HG03045 (cell line): ENCODE results near the gene CAMK1D.

Experiments used
- ATAC-seq: cut with Tn5 transposase; IDR thresholded peaks from one replicate; pipeline ENCODE4 v1.9.1; 2021; ENCODE audit warnings: mild to moderate bottlenecking, moderate library complexity; ENCODE audit not compliant: unreplicated experiment

The CAMK1D gene

DNA sequence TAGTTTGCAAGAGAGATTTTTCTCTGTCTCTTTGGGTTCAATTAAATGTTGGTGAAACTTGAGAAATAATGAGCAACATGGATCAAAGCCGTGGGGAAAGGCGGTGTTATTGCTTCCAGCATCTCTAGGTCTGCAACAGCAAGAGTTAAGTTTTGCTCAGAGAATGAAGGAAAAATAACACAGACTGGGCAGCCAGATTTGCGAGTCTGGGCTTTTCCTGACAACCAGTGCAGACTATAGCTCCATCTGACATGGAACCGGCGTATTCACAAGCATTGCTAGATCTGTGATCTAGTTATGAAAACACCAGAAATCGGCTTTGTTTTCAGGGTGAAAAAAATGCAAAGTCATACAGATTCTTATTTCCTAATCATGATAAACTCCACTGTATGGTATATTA is 110.4 kb downstream of the CAMK1D start:
- ATAC-seq = no peak

DNA sequence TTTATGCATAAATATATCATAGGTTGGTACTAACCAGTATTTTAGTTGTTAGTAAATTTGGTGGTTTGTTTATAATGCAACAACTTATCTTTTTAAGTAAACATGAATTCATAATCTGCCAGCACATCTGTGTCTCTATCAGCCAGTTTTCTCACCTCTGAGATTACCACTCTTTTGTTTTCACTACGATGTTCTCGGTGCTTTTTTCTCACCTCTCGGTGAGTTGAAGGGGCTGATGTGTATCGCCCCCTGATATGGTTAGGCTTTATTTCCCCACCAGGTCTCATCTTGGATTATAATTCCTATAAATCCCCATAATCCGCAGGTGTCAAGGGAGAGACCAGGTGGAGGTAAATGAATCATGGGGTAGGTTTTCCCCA is 114.1 kb downstream of the CAMK1D start:
- no peak for ATAC-seq

DNA sequence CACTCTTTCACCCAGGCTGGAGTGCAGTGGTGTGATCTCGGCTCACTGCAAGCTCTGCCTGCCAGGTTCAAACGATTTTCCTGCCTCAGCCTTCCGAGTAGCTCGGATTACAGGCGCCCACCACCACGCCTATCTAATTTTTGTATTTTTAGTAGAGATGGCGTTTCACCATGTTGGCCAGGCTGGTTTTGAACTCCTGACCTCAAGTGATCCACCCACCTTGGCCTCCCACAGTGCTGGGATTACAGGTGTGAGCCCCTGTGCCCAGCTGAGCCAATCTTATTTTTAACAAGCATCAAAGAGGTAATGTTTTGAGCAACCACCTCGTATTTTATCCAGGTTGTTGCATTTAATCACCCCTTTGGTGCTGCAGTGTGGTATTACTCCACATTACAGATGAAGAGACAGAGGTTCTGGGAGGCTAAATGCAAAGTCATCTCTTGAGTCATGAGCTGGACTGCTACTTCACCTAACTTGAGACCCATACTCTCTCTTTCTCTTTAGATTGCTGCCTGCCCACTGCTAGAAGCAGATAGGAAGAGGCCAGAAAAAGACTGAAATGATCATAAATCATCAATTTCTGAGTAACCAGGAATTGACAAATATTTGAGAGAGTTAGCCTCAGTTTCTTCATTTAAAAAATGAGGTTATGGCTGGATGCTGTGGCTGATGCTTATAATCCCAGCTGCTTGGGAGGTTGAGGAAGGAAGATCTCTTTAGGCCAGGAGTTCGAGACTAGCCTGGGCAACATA is 116.2 kb downstream of the CAMK1D start:
- no peak for ATAC-seq

DNA sequence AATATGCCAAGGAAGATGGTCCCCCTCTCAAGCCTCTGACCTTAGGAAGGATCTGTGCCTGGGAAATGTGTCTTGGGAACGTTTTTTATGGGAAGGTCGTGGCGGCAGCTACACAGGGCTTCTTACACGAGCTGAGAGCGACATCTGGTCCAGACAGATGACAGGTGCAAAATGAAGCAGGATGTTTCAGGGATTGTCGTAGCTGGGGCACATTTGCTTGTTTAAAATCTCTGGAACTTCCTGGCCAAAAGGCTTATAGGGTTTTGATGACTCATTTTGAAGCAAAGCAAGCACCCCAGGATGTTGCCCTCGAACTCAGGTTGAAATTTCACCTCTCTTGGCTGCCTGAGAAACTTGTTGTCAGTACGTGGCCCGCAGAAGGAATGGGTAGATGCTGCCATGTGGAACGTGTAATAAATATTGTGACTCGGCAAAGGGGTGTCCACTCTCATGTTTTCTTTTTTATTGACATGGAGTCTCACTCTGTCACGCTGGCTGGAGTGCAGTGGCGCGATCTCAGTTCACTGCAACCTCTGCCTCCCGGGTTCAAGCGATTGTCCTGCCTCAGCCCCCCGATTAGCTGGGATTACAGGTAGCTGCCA is 117.5 kb downstream of the CAMK1D start:
- no peak for ATAC-seq

DNA sequence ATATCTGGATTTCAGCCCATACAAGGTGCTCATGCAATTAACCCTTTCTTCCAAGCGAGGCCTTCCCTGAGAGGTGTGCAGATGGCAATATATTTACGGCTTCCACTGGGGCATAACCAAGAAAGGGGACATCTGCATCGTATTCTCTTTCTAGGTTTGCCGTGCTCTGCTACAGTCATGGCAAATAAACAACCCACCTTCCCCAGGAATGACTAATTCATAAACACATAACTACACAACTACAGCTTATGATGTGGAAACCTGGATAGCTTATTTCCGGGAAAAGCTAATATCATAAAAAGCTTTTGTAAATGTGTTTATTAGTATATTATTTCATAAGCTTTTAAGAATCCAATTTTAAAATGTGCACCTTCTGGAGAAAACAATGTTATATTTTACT is 120.0 kb downstream of the CAMK1D start:
- ATAC-seq = no peak

DNA sequence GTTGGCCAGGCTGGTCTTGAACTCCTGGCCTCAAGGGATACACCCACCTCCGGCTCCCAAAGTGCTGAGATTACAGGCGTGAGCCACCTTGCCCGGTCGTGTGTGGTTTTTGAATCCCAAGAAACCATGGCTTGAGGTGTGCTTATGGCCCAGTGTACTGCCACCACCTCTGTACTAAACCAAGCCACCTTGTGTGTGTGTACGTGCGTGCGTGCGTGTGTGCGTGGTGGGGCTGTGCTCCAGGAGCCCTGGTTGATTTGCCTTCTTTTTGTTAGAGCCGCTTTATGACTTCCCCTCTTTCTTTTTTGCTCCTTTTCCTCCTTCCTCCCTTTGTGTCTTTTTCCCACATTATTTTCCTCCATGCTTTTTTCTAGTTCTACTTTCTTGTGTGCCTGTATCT is 121.4 kb downstream of the CAMK1D start:
- no peak for ATAC-seq

DNA sequence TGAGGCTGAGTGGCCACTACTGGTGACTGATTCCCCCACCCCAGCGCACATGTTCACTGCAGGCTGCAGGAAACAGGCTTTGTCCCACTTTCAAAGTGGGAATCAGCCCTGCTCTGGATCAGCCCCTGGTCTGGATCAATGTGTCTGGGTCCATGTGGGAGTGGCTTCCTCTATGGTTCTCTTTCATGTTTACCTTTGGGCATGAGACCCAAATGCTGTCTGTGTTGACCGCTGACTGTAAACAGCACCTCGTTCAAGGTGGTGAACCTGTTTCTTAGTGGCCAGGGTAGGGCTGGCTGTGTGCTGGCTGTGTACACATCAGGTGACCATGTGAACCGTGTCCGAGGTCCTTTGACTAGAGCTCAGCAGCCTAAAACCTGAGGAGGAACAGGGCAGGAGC is 121.8 kb downstream of the CAMK1D start:
- no peak for ATAC-seq

DNA sequence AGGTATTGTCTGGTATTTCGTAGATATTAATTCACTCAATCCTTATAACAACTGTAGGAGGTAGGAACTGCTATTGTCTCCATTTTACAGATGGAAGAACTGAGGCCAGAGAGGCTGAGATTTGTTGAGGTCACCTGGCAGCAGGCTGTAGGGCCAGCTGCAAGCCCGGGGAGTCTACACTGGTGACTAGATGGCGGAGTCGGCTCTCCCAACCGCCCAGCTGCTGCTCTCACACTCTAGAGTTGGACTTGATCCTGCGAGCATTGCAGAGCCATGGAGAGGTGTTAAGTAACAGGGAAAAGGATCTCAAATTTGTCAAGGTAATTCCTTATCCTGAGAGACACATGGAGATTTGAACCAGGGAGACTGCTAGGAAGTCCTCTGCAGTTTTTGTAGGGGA is 124.1 kb downstream of the CAMK1D start:
- no peak for ATAC-seq

DNA sequence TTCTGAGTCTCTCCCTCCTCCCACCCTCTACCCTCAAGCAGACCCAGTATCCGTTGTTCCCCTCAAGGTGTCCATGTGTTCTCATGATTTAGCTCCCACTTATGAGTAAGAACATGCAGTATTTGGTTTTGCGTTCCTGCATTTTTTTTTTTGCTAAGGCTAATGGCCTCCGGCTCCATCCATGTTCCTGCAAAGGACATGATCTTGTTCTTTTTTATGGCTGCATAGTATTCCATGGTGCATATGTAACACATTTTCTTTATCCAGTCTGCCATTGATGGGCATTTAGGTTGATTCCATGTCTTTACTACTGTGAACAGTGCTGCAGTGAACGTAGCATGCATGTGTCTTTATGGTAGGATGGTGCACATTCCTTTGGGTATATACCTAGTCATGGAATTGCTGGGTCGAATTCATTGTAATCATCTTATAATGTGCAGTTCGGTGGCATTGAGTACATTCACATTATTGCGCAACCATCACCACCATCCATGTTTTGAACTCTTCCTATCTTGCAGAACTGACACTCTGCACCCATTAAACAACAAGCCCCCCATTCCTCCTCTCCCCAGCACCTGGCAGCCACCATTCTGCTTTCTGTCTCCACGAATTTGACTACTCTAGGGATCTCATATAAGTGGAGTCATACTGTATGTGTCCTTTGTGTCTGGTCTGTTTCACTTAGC is 125.5 kb downstream of the CAMK1D start:
- no peak for ATAC-seq

DNA sequence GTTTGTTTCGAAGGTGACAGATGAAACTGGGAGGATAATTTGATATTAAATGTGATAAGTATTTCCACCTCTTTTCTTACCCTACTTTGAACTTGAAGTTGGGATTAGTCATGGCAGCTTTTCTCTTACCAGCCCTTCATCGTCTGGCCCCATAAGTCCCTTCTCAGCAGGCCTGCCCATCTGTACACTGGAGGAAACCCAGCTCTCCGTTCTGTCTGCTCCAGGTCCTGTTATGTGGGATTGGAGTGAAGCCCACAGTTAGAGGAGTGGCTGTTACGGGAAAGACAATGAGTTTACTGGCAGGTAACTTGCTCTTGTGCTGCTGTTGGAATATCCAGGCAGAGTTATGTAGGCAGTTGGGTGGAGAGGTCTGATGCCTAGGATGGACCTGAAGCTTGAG is 127.3 kb downstream of the CAMK1D start:
- no peak for ATAC-seq

DNA sequence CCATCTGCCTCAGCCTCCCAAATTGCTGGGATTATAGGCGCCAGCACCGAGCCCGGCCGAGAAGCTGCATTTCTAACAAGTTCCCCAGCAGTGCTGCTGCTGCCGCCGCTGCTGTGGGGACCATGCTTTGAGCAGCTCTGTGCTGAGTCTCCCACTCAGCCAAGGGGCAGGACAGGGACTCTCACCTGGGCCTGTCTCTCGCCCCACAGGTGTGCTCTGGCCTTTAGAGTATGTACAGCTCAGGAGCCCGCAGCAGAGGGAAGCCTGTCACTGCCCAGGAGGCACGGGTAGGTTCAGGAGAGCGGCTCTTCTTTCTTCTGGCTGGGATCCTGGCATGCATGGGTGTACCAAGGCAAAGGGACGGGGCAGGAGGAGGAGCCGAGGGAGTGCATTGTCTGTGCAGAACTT is 130.1 kb downstream of the CAMK1D start:
- ATAC-seq = no peak

DNA sequence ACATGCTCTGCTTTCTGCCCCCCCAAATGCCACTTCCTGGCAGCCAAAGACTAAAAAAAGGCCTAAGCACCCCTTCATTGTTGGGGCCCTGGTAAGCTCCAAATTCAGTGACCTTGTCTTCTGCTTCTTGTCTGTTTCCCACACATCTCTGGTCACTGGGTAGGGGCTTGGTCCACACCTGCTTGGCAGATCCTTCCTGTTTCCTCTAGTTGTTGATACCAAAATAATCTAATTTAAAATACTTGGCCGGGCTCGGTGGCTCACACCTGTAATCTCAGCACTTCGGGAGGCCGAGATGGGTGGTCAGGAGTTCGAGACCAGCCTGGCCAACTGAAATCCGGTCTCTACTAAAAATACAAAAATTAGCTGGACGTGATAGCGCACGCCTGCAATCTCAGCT is 130.6 kb downstream of the CAMK1D start:
- no peak for ATAC-seq

DNA sequence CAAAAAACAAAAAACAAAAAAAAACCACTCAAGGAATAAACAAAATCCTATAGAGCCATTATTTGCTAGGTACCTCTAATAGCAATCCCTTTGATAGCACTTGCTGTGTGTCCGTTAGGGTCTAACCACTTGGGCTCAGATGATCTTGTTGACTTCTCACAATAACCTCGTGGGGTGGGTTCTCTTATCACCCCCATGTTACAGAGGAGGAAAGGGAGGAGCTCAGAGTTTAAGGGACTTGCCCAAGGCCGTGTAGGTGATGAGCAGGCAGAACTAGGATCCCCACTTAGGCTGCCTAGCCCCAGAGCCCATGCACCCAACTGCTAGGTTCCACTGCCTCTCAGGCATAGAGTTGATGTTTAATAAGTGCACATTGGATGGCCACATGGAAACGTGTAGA is 131.1 kb downstream of the CAMK1D start:
- ATAC-seq = no peak

DNA sequence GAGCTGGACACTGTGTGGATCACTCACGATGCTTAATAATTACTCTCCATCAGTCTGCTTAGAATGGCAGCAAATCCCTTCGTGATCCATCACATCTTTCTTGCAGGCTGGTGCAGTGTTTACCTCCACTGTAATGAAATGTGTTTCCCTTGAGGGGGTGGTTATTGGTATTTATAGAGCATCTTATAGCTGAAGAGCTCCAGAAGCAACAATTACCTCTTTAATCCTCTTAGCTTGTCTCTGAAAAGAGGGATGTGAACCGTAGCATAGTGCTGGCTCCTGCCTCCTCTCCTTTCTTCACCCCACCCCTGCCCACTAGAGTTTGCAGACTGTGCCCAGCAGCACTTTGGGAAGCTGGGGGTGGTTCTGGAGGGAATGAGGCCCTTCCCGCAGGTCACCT is 132.6 kb downstream of the CAMK1D start:
- no peak for ATAC-seq

DNA sequence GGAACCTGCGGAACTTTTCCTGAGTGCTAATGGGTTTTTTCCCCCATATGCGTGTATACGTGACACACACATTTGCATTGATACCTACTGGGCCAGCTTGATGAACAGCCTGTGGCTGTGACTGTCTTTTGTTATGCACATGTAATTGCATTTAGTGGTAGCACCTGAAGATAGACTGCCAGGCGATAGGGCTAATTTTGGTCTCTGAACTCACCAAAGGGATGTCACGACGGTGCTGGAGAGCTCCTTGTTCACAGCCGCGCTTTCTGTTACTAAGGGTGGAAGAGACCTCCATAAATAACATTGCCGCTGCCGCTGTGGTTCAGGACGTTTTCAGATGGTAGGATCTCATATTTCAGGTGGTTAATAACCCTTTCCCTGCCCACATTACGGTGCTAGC is 133.2 kb downstream of the CAMK1D start:
- no peak for ATAC-seq

DNA sequence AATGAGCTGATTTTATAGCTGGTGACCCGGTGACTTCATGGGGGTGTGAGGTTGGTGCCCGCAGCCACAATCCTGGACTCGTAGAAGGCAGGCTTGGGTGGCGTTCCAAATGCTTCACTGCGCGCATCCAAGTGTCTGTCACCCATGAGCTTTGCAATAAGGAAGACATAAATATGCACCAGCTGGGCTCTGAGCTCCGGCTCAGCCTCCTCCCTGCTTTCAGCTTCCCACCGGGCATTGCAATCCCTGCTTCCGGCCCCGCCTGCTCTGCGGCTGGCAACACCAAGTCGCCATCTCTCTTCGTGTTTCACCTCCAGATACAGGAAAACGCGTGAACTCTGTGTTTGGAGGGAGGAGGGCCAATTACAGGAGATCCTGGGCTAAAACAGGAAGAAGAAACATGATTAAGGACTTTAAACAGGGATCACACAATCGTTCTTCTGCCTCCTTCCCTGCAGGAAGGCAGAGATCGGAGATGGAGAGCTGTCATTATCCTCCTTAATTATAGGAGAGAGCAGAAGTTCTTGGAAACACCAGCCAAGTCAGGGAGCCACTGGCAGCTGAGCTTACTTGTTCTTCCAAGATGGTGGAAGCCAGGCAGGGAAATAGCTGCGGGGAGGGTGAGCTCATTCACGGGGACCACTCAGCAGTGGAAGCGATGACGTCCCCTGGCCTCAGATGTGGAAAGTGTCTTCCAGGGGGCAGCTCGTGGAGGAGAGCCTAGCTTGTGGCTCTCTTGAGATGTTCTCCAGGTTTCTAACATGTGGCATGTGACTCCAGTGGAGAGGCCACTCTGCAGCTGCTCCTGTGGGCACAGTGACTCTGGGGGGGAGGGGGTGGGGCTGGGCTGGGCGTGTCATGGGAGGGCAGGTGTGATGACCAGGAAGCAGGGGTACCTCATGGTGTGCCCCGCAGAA is 134.9 kb downstream of the CAMK1D start:
- ATAC-seq = peak; percentile 24

DNA sequence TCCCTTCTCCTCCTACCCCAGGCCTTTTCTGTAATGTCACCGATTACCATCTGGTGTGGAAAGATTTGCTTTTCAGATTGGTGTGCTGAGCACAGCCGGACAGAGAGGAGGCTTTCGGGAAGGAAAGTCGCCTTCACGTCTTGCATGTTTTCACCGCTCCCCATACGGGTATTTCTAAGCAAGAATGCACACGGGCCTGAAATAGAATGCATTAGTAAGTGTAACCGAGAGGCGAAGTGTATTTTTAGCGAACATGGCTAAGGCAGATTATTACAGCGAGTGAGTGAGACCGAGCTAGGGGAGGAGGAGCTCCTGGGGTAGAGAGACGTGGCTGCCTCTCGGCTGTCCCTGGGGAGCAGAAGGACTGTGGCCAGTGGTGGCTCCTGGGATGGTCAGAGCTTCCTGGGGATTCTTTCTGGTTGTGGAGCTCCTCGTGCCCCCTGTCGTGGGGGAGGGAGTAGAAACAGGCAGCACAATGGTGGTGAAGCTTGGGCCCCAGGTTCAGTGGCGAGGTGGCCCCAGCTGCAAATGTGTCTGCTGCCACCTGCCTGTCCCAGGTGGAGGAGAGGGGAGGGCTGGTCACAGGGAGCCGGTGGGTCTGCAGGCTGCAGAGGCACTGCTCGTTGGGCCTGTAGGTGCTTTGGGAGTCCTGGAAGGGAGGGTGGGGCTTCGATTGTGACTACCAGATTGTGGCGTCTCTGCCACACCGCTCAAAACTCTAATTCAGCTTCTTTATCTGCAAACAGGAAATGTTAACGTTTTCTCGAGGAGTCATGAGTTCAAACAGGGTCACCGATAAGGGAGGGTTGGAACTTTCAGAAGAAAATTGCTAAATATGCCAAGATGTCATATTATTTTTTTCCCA is 135.8 kb downstream of the CAMK1D start:
- ATAC-seq = peak; percentile 78

DNA sequence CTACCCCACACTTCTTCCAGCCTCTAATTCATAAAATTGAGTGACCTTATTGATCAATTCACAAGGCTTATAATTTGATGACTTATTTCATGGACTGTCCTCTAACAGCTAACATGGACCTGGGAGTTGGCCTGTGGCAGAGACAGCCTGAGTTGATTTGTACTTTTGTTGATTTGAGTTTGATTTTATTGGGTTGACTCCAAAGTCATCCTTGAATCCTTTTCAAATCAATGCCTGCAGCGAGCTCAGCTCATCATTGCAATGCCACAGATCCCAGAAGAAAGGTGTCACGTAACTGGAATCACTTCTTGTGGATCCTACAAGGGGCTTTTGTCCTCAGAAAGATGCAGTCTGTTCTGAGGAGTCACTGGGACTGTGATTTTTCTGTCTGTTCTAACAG is 138.0 kb downstream of the CAMK1D start:
- no peak for ATAC-seq

DNA sequence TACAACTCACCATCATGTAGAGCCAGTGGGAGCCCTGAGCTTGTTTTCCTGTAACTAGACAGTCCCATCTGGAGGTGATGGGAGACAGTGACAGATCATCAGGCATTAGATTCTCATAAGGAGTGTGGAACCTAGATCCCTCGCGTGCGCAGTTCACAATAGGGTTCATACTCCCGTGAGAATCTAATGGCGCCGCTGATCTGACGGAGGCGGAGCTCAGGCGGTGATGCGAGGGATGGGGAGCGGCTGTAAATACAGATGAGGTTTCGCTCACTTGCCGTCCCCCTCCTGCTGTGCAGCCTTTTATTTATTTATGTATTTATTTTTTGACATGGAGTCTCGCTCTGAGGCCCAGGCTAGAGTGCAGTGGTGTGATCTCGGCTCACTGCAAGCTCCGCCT is 139.3 kb downstream of the CAMK1D start:
- ATAC-seq = no peak

DNA sequence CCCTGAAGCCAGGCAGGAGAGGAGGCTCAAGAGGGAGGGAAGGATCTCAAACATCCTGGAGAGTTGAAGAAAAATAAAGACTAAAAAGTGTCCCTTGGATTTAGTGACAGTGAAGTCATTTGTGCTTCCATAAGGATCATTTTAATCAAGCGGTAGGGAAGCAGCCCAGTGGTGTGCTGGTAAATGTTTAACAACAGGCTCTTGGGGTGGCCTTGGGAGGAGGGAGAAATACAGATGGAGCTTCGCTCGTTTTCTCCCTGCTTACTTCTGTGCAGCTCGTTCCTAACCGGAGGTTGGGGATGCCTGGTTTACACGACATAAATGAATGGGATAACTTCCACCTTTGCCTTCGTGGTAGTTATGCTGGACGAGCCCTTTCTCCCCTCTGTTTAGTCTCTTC is 140.0 kb downstream of the CAMK1D start:
- ATAC-seq = no peak
